Measurements from ENCODE around the gene OLFML2A.
"Not testable (repeated sequence)": the region's sequence is repeated elsewhere in the genome, so short reads cannot be mapped to it uniquely, and the experiment has no call there.

DNA sequence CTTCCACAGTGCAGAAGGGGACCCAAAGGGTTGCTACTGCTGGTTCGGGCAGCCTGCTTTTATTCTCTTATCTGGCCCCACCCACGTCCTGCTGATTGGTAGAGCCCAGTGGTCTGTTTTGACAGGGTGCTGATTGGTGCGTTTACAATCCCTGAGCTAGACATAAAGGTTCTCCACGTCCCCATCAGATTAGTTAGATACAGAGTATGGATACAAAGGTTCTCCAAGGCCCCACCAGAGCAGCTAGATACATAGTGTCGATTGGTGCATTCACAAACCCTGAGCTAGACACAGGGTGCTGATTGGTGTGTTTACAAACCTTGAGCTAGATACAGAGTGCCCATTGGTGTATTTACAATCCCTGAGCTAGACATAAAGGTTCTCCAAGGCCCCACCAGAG is 61.2 kb downstream of the OLFML2A start:
- TF ChIP-seq, protein P1, sequence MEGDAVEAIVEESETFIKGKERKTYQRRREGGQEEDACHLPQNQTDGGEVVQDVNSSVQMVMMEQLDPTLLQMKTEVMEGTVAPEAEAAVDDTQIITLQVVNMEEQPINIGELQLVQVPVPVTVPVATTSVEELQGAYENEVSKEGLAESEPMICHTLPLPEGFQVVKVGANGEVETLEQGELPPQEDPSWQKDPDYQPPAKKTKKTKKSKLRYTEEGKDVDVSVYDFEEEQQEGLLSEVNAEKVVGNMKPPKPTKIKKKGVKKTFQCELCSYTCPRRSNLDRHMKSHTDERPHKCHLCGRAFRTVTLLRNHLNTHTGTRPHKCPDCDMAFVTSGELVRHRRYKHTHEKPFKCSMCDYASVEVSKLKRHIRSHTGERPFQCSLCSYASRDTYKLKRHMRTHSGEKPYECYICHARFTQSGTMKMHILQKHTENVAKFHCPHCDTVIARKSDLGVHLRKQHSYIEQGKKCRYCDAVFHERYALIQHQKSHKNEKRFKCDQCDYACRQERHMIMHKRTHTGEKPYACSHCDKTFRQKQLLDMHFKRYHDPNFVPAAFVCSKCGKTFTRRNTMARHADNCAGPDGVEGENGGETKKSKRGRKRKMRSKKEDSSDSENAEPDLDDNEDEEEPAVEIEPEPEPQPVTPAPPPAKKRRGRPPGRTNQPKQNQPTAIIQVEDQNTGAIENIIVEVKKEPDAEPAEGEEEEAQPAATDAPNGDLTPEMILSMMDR (IDR thresholded peaks at IDR 0.05; ENCODE audit: low read length), result not testable (repeated sequence)
- not testable (repeated sequence) for TF ChIP-seq EZH2 (IDR thresholded peaks at IDR 0.05; ENCODE audit: borderline replicate concordance, low read length)

Measured in OCI-LY1 (cell line).